ENCODE data around the gene RNU5B-1.
A peak's percentile ranks its signal among the peaks of the same experiment; 100 is the strongest.

Gene RNU5B-1

GRCh38 chr15:65289261-65289854 lies 15.1 kb upstream of the RNU5B-1 start:
- no peak for DNase-seq (ENCODE audit: low read depth)

GRCh38 chr15:65290228-65290627 lies 14.2 kb upstream of the RNU5B-1 start:
- DNase-seq (ENCODE audit: low read depth), result no peak

GRCh38 chr15:65292938-65293518 lies 11.4 kb upstream of the RNU5B-1 start:
- no peak for DNase-seq (ENCODE audit: low read depth)

GRCh38 chr15:65298731-65299130 lies 5.7 kb upstream of the RNU5B-1 start:
- no peak for DNase-seq (ENCODE audit: low read depth)

- DNase-seq (ENCODE audit: low read depth), result no peak
These were observed 3.5 kb upstream of the RNU5B-1 start for GRCh38 chr15:65300924-65301441.

- DNase-seq (ENCODE audit: low read depth), result no peak
These were observed 2.4 kb upstream of the RNU5B-1 start for GRCh38 chr15:65302061-65302460.

- no peak for DNase-seq (ENCODE audit: low read depth)
These were observed 643 bp upstream of the RNU5B-1 start for GRCh38 chr15:65303687-65304380.

GRCh38 chr15:65305150-65305758 lies 777 bp downstream of the RNU5B-1 start:
- no peak for DNase-seq (ENCODE audit: low read depth)

- no peak for DNase-seq (ENCODE audit: low read depth)
These were observed 1.3 kb downstream of the RNU5B-1 start for GRCh38 chr15:65305776-65306175.

- no peak for DNase-seq (ENCODE audit: low read depth)
These were observed 2.1 kb downstream of the RNU5B-1 start for GRCh38 chr15:65306551-65306950.

- no peak for DNase-seq (ENCODE audit: low read depth)
These were observed 3.5 kb downstream of the RNU5B-1 start for GRCh38 chr15:65307978-65308377.

GRCh38 chr15:65309882-65310418 lies 5.5 kb downstream of the RNU5B-1 start:
- no peak for DNase-seq (ENCODE audit: low read depth)

- DNase-seq (ENCODE audit: low read depth), result no peak
These were observed 6.1 kb downstream of the RNU5B-1 start for GRCh38 chr15:65310431-65311137.

GRCh38 chr15:65311760-65312159 lies 7.3 kb downstream of the RNU5B-1 start:
- no peak for DNase-seq (ENCODE audit: low read depth)

GRCh38 chr15:65312400-65312916 lies 8.0 kb downstream of the RNU5B-1 start:
- DNase-seq (ENCODE audit: low read depth), result no peak

- peak; percentile 56 for DNase-seq (ENCODE audit: low read depth)
These were observed 14.4 kb downstream of the RNU5B-1 start for GRCh38 chr15:65318870-65319356.

GRCh38 chr15:65323071-65323511 lies 18.6 kb downstream of the RNU5B-1 start:
- no peak for DNase-seq (ENCODE audit: low read depth)

GRCh38 chr15:65326117-65326526 lies 21.6 kb downstream of the RNU5B-1 start:
- no peak for DNase-seq (ENCODE audit: low read depth)

GRCh38 chr15:65326818-65327217 lies 22.3 kb downstream of the RNU5B-1 start:
- no peak for DNase-seq (ENCODE audit: low read depth)

GRCh38 chr15:65327651-65328393 lies 23.3 kb downstream of the RNU5B-1 start:
- no peak for DNase-seq (ENCODE audit: low read depth)

Measured in stimulated activated CD8-positive, alpha-beta memory T cell treated with anti-CD3 and anti-CD28 coated beads, Interleukin-15, amount 100 ng/mL, for 1 hour (primary cell).